HG02981 (cell line): Measurements from ENCODE around the gene DHX40.
"Not testable (repeated sequence)": the region's sequence is repeated elsewhere in the genome, so short reads cannot be mapped to it uniquely, and the experiment has no call there.

Source experiments
- ATAC-seq: cut with Tn5 transposase; IDR thresholded peaks from one replicate; pipeline ENCODE4 v1.9.1; 2021; ENCODE audit warnings: mild to moderate bottlenecking, moderate library complexity; ENCODE audit not compliant: unreplicated experiment

DHX40 gene

GRCh38 chr17:59565171-59565958 is at the start of gene DHX40:
DHX40 (plus strand) TSS chr17:59565610; CDS start chr17:59565672, 62 bp downstream.
- peak; percentile 83 for ATAC-seq

DNA sequence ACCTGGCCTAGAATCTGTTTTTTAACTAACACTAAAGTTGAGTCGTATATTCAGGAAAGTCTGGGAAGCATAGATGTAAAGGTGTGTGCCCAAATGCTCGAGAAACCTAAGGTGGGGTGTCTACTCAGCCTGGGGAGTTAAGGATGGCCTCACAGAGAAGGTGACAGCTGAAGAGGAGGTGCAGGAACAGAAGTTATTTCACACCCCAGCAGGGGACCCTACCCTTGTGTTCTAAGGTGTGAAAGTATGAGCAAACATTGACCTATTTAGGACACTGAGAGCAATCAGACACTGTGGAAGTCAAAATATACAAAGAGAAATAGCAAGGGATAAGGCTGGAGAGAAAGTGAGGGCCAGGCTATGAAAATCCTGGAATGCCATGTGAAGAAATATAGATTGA is 49.0 kb upstream of the DHX40 start:
- ATAC-seq: no peak

DNA sequence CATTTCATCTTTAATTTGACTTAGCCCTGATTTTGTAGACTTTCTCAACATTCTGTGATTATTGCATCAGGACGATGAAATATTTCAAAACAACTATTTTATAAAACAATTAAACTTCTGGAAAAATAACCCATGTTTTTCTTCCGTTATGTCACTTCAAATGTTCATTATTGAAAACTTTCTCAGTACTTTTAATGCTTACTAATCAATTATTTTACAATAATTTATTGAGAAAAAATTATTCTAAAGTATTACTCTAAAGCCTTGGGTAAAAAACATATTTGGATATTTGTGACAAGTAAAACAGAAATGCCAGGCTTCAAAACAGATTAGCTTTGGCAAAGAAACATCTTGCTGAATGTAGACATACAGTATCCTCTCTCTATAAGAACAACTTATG is 46.3 kb upstream of the DHX40 start:
- no peak for ATAC-seq

DNA sequence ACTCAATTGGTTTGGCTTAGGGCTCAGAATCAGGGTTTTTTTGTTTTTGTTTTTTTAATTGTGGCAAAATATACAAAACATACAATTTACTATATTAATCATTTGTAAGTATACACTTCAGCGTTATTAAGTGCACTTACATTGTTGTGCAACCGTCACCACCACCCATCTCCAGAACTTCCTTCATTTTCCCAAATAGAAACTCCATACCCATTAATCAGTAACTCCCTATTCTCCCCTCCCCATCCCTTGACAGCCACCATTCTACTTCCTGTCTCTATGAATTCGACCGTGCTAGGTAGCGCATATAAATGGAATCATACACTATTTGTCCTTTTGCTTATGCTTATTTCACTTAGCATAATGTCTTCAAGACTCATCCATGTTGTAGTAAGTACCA is 45.2 kb upstream of the DHX40 start:
- ATAC-seq: no peak

DNA sequence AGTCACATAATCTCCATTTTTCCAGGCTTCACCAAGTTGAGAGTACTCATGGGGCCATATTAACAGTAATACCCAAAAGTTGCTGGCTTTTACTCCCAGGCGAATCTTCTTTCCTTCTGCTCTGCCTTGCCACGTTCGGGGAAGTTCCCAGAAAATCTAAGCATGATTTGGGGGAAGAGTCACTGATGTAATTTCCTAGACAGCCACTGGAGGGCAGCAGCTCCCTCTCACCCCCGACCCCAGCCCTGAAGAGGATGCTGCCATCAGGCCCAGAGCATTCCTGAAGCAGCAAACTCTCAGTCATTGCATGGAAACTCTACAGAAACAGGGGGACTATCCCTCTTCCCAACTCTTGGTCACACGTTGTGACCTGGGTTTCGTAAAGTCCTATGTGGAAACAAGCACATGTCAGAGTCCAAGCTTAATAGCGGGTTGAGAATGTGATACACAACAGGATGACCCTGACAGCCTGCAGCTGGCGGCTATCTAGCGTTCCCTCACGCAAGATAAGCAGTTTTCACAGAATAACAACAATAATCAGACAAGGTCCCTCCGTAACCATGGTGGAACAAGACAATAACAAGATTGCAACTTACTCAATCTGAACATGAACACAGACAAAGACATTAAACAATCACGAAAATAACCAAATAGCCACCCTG is 43.8 kb upstream of the DHX40 start:
- ATAC-seq: no peak

- not testable (repeated sequence) for ATAC-seq
Observed at GRCh38 chr17:59524930-59525329, 40.5 kb upstream of the DHX40 start.

GRCh38 chr17:59525668-59526067 is 39.7 kb upstream of the DHX40 start:
- ATAC-seq: no peak

GRCh38 chr17:59526451-59526850 is 39.0 kb upstream of the DHX40 start:
- no peak for ATAC-seq

- ATAC-seq: no peak
Observed at GRCh38 chr17:59527325-59527917, 38.0 kb upstream of the DHX40 start.

GRCh38 chr17:59527931-59528330 is 37.5 kb upstream of the DHX40 start:
- ATAC-seq: no peak

DNA sequence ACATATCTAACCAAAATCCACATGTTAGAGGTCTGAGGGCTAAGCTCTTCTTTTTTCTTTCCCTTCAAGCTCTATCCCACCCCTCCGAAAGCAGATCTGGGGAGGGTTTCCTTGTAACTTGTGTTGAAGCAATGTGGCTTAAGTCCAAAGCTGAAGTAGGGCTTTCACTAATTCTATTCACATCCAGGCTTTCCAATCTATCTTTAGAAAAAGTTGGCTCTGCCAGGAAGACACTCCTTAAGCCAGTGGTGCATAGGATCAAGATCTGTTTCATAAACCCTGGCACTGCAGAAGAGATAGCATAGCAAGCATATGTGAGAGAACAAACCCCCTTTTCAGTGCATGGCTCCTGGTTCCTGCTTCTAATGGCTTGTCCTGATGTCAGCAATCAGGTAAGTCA is 34.9 kb upstream of the DHX40 start:
- ATAC-seq: no peak

DNA sequence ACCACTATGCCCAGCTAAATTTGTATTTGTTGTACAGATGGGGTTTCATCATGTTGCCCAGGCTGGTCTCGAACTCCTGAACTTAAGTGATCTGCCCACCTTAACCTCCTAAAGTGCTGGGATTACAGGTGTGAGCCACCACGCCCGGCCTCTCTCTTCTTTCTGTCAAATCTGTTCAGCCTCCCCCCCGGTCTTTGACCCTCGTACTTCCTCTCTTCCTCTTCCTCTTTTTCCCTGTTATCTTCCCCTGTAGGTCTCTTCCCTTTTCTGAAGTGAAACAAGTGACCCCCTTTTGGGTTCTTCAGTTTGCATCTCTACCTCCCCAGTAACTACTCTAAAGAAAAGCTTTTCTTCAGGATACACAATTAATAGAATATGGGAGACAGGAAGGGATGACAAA is 31.7 kb upstream of the DHX40 start:
- no peak for ATAC-seq

- ATAC-seq: no peak
Observed at GRCh38 chr17:59534583-59534982, 30.8 kb upstream of the DHX40 start.

GRCh38 chr17:59538195-59538909 is 27.1 kb upstream of the DHX40 start:
- no peak for ATAC-seq

DNA sequence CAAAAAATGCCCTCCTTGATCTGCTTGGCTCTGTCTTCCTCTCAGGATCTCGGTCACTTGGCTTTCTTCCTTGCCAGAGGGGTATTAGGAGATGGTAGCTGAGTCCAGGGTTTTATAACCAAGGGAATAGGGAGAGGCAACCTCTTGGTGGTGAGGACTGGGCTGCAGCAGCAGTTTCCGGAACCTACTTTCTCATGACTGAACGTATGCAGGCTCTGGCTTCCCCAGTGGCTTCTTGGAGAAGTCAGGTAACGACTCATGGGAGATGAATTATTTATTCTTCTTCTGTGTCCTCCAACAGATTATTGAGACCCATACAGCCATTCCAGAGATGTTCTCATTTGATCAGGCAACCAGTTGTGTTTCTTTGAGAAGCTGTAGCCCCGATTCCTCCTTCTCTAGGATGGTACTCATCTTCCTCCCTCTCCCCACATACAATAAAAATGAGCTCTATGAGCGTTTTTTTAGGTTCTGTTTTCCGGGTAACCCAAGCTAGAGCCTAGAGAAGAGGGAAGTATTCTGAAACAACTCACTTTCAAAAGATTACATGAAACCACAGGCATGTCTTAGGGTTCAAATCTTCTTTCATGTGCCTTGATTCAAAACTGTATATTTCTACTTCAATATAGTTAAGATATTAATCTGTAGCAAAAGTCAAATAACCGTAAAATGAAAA is 22.3 kb upstream of the DHX40 start:
- ATAC-seq: no peak

DNA sequence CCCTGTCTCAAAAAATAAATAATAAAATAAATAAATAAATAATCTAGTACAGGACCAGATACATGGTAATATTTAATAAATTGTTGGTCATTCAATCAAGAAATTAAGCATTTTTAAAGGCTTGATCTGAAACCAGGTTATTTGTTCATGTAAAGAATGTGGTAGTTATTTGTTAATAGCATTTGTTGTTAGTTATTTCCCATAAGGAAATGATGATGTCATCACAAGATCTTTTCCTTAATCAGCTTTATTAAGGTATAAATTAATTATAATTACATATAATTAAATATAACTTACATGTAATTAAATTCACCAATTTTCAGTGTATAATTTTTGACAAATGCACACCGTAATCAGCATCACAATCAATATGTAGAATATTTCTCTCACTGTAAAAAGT is 19.5 kb upstream of the DHX40 start:
- no peak for ATAC-seq

DNA sequence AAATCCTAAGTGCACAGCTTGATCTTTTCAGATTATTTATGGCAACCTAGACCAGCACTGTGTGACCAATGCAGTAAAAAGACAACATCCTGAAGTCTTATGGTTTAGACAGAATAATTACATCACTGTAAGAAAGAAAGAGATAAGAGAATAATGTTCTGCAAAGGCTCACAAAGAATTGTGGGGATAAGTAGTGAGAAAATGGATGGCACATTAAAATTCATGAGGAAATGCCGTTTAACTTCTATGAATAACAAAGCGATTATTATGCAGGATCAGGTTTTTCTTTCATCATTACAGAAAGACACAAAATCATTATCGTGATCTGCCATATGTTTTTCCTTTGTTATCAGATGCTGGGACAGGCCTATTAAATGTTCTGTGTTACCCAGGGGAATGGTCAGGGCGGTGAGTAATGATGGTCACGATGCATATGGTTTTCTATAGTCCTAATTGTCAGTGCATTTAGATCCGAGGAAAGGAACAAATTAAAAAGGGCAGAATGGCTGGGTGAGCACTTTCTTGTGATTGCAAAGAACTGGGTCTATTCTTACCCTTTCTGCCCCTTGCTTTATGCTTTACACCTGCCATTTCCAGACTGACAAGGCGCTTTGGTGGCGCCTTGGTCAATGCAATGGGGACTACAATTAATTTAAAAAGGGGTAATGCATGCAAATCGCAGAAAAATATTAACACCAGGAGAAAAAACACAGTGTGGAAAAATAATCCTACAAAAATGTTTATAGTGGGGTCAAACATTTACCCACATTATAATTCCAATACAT is 18.1 kb upstream of the DHX40 start:
- no peak for ATAC-seq

DNA sequence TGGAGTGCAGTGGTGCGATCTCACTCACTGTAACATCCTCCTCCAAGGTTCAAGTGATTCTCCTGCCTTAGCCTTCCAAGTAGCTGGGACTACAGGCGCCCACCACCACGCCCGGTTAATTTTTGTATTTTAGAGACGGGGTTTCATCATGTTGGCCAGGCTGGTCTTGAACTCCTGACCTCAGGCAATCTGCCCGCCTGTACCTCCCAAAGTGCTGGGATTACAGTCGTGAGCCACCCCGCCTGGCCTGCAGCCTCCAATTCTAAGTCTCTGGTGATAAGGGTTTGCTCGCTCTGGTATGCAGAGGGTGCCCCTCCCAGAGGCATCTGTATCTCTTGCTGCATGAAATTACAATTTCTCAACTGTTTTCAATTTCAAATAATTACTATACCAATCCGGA is 16.4 kb upstream of the DHX40 start:
- not testable (repeated sequence) for ATAC-seq

DNA sequence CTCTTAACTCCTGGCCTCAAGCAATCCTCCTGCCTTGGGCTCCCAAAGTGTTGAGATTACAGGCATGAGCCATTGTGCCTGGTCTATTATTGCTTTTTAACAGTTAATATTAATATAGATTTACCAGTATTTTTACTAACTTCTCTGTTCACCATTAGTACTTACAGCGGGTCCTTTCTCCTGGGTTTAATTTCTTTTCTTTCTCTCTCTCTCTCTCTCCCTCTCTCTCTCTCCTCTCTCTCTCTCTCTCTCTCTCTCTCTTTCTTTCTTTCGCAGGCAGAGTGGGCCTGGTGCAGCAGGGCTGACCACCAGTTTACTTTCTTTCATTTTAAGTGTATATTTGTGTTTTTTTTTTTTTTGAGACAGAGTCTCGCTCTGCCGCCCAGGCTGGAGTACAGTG is 14.7 kb upstream of the DHX40 start:
- ATAC-seq: no peak

DNA sequence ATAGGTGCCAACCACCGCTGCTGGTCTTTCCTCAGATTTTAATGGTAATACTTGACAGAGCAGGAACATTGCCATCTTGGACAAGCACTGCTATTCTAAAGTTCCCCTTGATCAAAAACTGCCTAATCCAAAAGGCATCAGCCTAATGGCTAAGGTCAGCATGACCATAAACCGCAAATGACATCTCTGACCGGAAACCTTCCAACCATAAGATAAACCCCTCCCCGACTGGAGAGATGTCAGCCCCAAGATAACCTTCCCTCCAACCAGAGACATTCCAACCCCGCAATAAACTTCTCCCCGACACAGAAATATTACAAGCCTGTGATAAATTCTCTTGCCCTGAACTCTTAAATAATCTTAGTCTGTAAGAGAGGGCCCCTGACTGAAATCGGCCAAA is 7.4 kb upstream of the DHX40 start:
- no peak for ATAC-seq
